Liver (tissue), 9 donors: ENCODE measurements around the gene KCND2. TPM values are rescaled to one million over a fixed set of nuclear protein-coding genes. Genes with fewer than 3 reads are reported as not detected.

ENCODE experiments used
- DNase-seq: peaks from one replicate; pipeline ENCODE4 v3.0.0-alpha.2; 2017; ENCODE audit warnings: low spot score
- H3K27ac ChIP-seq, 2 donors: one replicate each; pipeline ENCODE4 v1.7.0; 2013; ENCODE audit warnings: inconsistent platforms in 2 of 2, low read length in 2 of 2, control low read depth in 1 of 2, low read depth in 1 of 2, mild to moderate bottlenecking in 1 of 2
- H3K27me3 ChIP-seq, 4 donors: one replicate each; pipeline versions ENCODE4 v1.6.1 to v1.7.0; 2013; ENCODE audit warnings: low read length in 3 of 4, inconsistent platforms in 1 of 4, mild to moderate bottlenecking in 1 of 4, moderate library complexity in 1 of 4; ENCODE audit not compliant: control insufficient read depth in 4 of 4, insufficient read depth in 4 of 4
- H3K36me3 ChIP-seq, 4 donors: one replicate each; pipeline versions ENCODE4 v1.6.1 to v1.7.0; 2013; ENCODE audit warnings: low read length in 3 of 4, mild to moderate bottlenecking in 3 of 4, low read depth in 1 of 4, moderate library complexity in 1 of 4; ENCODE audit not compliant: control insufficient read depth in 4 of 4, insufficient read depth in 3 of 4
- H3K4me1 ChIP-seq, 4 donors: one replicate each; pipeline versions ENCODE4 v1.6.1 to v1.7.0; 2013; ENCODE audit warnings: low read length in 3 of 4, mild to moderate bottlenecking in 3 of 4, moderate library complexity in 1 of 4; ENCODE audit not compliant: control insufficient read depth in 4 of 4, insufficient read depth in 4 of 4
- H3K4me3 ChIP-seq, 3 donors: one replicate each; pipeline versions ENCODE4 v1.6.1 to v1.7.0; 2013; ENCODE audit warnings: low read length in 3 of 3, control low read depth in 1 of 3, low read depth in 1 of 3, mild to moderate bottlenecking in 1 of 3
- H3K9ac ChIP-seq, 2 donors: one replicate each; pipeline ENCODE4 v1.7.0; 2013; ENCODE audit warnings: low read length in 2 of 2, mild to moderate bottlenecking in 2 of 2, moderate library complexity in 2 of 2, control low read depth in 1 of 2, low read depth in 1 of 2
- H3K9me3 ChIP-seq, 4 donors: one replicate each; pipeline versions ENCODE4 v1.6.1 to v1.7.0; 2013; ENCODE audit warnings: low read length in 3 of 4; ENCODE audit not compliant: control insufficient read depth in 4 of 4
- EGR1 ChIP-seq, 2 donors: IDR thresholded peaks; 2 replicates each; pipeline ENCODE4 v1.6.1; 2016 to 2018; ENCODE audit warnings: antibody characterized with exemption in 2 of 2, low read depth in 2 of 2
- FOXA1 ChIP-seq: IDR thresholded peaks from 2 replicates; pipeline ENCODE4 v1.6.1; 2016; ENCODE audit warnings: antibody characterized with exemption
- GABPA ChIP-seq, 2 donors: IDR thresholded peaks in 1 of 2; conservative IDR thresholded peaks in 1 of 2; 2 replicates each; pipeline ENCODE4 v1.6.1; 2016; ENCODE audit warnings: antibody characterized with exemption in 2 of 2, mild to moderate bottlenecking in 1 of 2, moderate library complexity in 1 of 2
- HNF4A ChIP-seq, 2 donors: conservative IDR thresholded peaks; 2 replicates each; pipeline ENCODE4 v1.6.1; 2016; ENCODE audit warnings: antibody characterized with exemption in 2 of 2, mild to moderate bottlenecking in 2 of 2
- JUND ChIP-seq, 2 donors: IDR thresholded peaks; 2 replicates each; pipeline ENCODE4 v1.6.1; 2016; ENCODE audit warnings: antibody characterized with exemption in 2 of 2
- NR2F2 ChIP-seq: IDR thresholded peaks from 2 replicates; pipeline ENCODE4 v1.6.1; 2016; ENCODE audit warnings: antibody characterized with exemption
- RAD21 ChIP-seq, 2 donors: IDR thresholded peaks; 2 replicates each; pipeline ENCODE4 v1.6.1; 2016; ENCODE audit warnings: antibody characterized with exemption in 2 of 2, mild to moderate bottlenecking in 2 of 2
- RXRA ChIP-seq, 2 donors: IDR thresholded peaks; 2 replicates each; pipeline ENCODE4 v1.6.1; 2017 to 2018; ENCODE audit warnings: antibody characterized with exemption in 2 of 2, mild to moderate bottlenecking in 1 of 2
- SP1 ChIP-seq: IDR thresholded peaks from 2 replicates; pipeline ENCODE4 v1.6.1; 2018; ENCODE audit warnings: antibody characterized with exemption, mild to moderate bottlenecking
- TAF1 ChIP-seq: conservative IDR thresholded peaks from 2 replicates; pipeline ENCODE4 v1.6.1; 2016; ENCODE audit warnings: antibody characterized with exemption, mild to moderate bottlenecking
- YY1 ChIP-seq: IDR thresholded peaks from 2 replicates; pipeline ENCODE4 v1.6.1; 2016; ENCODE audit warnings: antibody characterized with exemption, mild to moderate bottlenecking
- WGBS: extraction: QIAGEN DNeasy Blood & Tissue Kit; methylation state at CpG from one replicate; pipeline ENCODE4 v1.1.7; 2013; 5-methylcytosine and 5-hydroxymethylcytosine counted together
- polyA plus RNA-seq, 2 donors: library from polyadenylated mRNA; stranded (reverse) in 1 of 2; unstranded in 1 of 2; fragments of 200-250 nt in 1 of 2; fragments of >200 nt in 1 of 2; fragmentation: Nextera tagmentation in 1 of 2; extraction: Ambion mirVana in 1 of 2; gene quantifications; one replicate each; pipeline versions ENCODE4 v1.2.1 to v1.2.3, GENCODE V29; 2013 to 2015
- total RNA-seq, 2 donors: library from RNA; depleted of rRNA; stranded (reverse); fragments of >200 nt; gene quantifications; one replicate each; pipeline ENCODE4 v1.2.3, GENCODE V29; 2014
- TF ChIP-seq, protein P1 (sequence below): IDR thresholded peaks from 2 replicates; pipeline ENCODE4 v1.6.1; 2016; ENCODE audit warnings: antibody characterized with exemption
- TF ChIP-seq, protein P2 (sequence below): IDR thresholded peaks from 2 replicates; pipeline ENCODE4 v1.6.1; 2016; ENCODE audit warnings: antibody characterized with exemption
- TF ChIP-seq, protein P3 (sequence below): IDR thresholded peaks from 2 replicates; pipeline ENCODE4 v1.6.1; 2016; ENCODE audit warnings: antibody characterized with exemption
- donor health status: healthy.
- donor health status: healthy.
- donor health status: healthy.
- donor health status: healthy.
- donor health status: healthy.

The KCND2 gene
- total and polyA plus RNA-seq, 4 donors = 0.02 to 0.22 (median 0.07) TPM

DNA sequence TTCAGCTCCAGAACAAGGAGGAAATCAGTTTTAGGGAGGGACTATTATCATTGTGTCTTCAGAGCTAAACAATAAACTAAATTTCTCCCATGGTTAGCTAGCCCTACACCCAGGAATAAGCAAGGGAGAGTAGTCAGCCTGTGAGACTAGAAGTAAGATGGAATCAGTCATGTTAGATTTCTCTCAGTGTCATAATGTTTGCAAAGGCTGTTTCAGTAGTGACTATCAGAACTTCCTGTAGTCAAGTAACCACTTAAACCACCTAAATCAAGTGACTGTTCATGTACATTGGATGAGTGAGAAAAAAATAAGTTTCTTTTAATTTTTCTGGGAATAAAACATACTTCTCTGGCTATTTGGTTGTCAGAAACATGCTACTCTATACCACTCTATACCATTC is 121.6 kb downstream of the KCND2 start:
- no peak for TF ChIP-seq HNF4A (conservative IDR thresholded peaks at IDR 0.05)
- no peak for TF ChIP-seq EGR1 (IDR thresholded peaks at IDR 0.05; ENCODE audit: low read depth in 2 of 2)
- TF ChIP-seq YY1 = no peak
- TF ChIP-seq, protein P1, sequence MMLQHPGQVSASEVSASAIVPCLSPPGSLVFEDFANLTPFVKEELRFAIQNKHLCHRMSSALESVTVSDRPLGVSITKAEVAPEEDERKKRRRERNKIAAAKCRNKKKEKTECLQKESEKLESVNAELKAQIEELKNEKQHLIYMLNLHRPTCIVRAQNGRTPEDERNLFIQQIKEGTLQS = no peak
- TF ChIP-seq SP1 = no peak
- no peak for TF ChIP-seq JUND (IDR thresholded peaks at IDR 0.05)
- H3K27ac ChIP-seq = no peak overlapping the region
- no peaks in the 10 kb centered on the region for H3K27me3 ChIP-seq

DNA sequence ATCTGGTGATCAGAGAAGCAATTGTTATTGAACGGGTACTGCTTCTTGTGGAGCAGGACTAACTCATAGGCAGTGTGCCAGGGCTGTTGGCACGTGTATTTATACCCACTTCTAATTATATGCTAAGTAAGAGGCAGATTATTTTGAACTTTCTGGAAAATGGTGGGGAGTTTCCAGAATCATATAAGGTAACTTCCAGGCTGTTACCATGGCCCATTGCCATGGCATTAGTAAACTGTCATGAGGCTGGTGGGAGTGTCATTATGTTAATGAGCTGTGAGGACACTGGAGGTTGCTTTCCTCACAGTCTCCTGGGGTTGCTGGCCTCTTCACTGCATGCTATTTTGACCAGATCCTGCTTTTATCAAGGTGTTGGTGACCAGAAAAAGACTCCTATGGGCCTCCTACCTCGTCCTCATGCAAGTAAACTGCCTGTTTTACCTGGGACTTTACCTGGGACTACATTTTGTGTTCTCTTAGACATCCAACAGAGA is 122.6 kb downstream of the KCND2 start:
- Histone ChIP-seq H3K4me1 (no peaks in the 10 kb centered on the region), H3K9me3 (no peaks in the 10 kb centered on the region), H3K27ac (no peak overlapping the region), H3K36me3 (no peaks in the 10 kb centered on the region), H3K27me3 (no peaks in the 10 kb centered on the region), H3K4me3 (no peak overlapping the region), H3K9ac (no peak overlapping the region)
- WGBS = 72% methylated on average over 3 of the region's 3 CpGs
- DNase-seq = no peak
- TF ChIP-seq, protein P2, sequence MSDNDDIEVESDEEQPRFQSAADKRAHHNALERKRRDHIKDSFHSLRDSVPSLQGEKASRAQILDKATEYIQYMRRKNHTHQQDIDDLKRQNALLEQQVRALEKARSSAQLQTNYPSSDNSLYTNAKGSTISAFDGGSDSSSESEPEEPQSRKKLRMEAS = no peak
- TF ChIP-seq, protein P1 = no peak
- TF ChIP-seq EGR1 (IDR thresholded peaks at IDR 0.05; ENCODE audit: low read depth in 2 of 2) (no peak), GABPA (IDR thresholded peaks at IDR 0.05 in 1 of 2, conservative IDR thresholded peaks at IDR 0.05 in 1 of 2) (no peak), TAF1 (no peak), RXRA (IDR thresholded peaks at IDR 0.05) (no peak), YY1 (no peak)

More for the DNA sequence above, 121.6 kb downstream of the KCND2 start:
- Histone ChIP-seq H3K9ac (no peak overlapping the region), H3K4me3 (no peak overlapping the region), H3K9me3 (no peaks in the 10 kb centered on the region), H3K36me3 (no peaks in the 10 kb centered on the region), H3K4me1 (no peaks in the 10 kb centered on the region)
- no peak for DNase-seq

DNA sequence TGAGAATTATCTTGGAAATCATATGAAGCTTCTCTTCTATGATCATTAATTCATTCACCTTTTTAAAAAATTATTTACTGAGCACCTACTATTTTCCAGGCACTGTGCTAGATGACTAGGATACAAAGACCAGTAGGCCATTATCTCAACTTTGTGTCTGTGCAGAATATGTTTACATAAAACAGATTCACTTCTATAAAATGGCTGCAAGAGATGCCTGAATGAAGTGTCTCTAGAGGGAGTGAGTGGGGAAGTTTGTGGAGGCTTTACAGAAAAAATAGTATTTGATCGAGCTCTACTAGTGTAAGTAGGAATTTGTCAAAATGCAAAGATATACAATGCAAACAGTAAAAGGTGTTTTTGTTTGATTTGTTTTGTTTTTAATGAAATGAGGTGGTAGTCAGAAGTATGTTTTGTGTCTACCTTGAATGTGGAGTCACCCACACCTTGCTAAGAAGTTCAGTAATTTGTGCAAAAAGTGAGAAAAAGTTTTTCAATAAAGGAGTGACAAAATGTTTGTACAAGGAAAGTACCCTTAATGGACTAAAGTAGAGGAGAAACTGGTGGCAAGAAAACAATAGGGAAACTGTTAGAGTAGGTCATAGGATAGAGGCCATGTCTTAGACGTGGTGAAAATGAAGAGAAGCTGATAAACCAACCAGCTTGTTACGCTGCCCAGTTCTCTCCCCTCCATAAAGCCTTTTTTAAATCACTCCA is 125.5 kb downstream of the KCND2 start:
- Histone ChIP-seq H3K27ac (no peak overlapping the region), H3K27me3 (no peaks in the 10 kb centered on the region), H3K36me3 (no peaks in the 10 kb centered on the region), H3K4me3 (no peak overlapping the region), H3K9ac (no peak overlapping the region), H3K4me1 (no peaks in the 10 kb centered on the region), H3K9me3 (no peaks in the 10 kb centered on the region)
- DNase-seq = no peak
- WGBS = 81% methylated on average over 3 of the region's 3 CpGs
- TF ChIP-seq, protein P2 = no peak
- TF ChIP-seq FOXA1 = no peak
- no peak for TF ChIP-seq YY1
- TF ChIP-seq GABPA (IDR thresholded peaks at IDR 0.05 in 1 of 2, conservative IDR thresholded peaks at IDR 0.05 in 1 of 2) = no peak
- no peak for TF ChIP-seq NR2F2
- no peak for TF ChIP-seq RAD21 (IDR thresholded peaks at IDR 0.05)
- no peak for TF ChIP-seq HNF4A (conservative IDR thresholded peaks at IDR 0.05)
- TF ChIP-seq, protein P3, sequence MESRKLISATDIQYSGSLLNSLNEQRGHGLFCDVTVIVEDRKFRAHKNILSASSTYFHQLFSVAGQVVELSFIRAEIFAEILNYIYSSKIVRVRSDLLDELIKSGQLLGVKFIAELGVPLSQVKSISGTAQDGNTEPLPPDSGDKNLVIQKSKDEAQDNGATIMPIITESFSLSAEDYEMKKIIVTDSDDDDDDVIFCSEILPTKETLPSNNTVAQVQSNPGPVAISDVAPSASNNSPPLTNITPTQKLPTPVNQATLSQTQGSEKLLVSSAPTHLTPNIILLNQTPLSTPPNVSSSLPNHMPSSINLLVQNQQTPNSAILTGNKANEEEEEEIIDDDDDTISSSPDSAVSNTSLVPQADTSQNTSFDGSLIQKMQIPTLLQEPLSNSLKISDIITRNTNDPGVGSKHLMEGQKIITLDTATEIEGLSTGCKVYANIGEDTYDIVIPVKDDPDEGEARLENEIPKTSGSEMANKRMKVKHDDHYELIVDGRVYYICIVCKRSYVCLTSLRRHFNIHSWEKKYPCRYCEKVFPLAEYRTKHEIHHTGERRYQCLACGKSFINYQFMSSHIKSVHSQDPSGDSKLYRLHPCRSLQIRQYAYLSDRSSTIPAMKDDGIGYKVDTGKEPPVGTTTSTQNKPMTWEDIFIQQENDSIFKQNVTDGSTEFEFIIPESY = no peak
- no peak for TF ChIP-seq SP1
